Panc1 (cell line): ENCODE results near the gene GADL1. TPM values are rescaled to one million over a fixed set of nuclear protein-coding genes. Genes with fewer than 3 reads are reported as not detected.

Experiments
- ATAC-seq: fragments of 200-7000 bp; cut with Tn5 transposase; 2 replicates; pipeline ENCODE4 v1.9.1; 2020; ENCODE audit warnings: mild to moderate bottlenecking, moderate library complexity
- BruUV-seq: library from RNA; stranded (reverse); fragments of 400-500 nt; replicated peaks from 2 replicates; lab custom pipeline; 2021; lab: Mats Ljungman, UMichigan
- CTCF ChIA-PET: fragments of 300-600 bp; sonication (Branson Sonifier 250); formaldehyde crosslinking; loops from one replicate; lab custom pipeline; 2022; ENCODE audit warnings: antibody characterized with exemption; lab: Charles Lee
- POLR2A ChIA-PET: fragments of 300-600 bp; sonication (Branson Sonifier 250); formaldehyde crosslinking; loops from one replicate; lab custom pipeline; 2022; ENCODE audit warnings: antibody characterized with exemption; lab: Charles Lee
- DNase-seq: peaks from one replicate; pipeline ENCODE4 v3.0.0-alpha.2; 2010; ENCODE audit warnings: low read depth, low spot score
- H3K27ac ChIP-seq: 2 replicates; pipeline ENCODE4 v1.5.1; 2011; ENCODE audit warnings: mild to moderate bottlenecking, low read length, inconsistent platforms
- H3K27me3 ChIP-seq: fragments of 200-500 bp; sonication (Bioruptor generic); 2 replicates; pipeline ENCODE4 v1.6.0; 2014; ENCODE audit warnings: low read length, inconsistent platforms; ENCODE audit not compliant: control insufficient read depth, insufficient read depth
- H3K36me3 ChIP-seq: fragments of 200-500 bp; sonication (Bioruptor generic); 2 replicates; pipeline ENCODE4 v1.5.1; 2014; ENCODE audit warnings: inconsistent platforms, mild to moderate bottlenecking, low read length, moderate library complexity; ENCODE audit not compliant: control insufficient read depth, insufficient read depth
- H3K4me1 ChIP-seq: 2 replicates; pipeline ENCODE4 v1.5.1; 2011; ENCODE audit warnings: inconsistent platforms, mild to moderate bottlenecking, low read length, moderate library complexity; ENCODE audit not compliant: control insufficient read depth, insufficient read depth
- H3K4me3 ChIP-seq, 2 experiments: 2 replicates each; pipeline ENCODE4 v1.5.1; 2011 to 2012; ENCODE audit warnings: low read depth in 2 of 2, low read length in 2 of 2, mild to moderate bottlenecking in 2 of 2, inconsistent platforms in 1 of 2, moderate library complexity in 1 of 2
- H3K9me3 ChIP-seq: fragments of 200-500 bp; sonication (Bioruptor generic); 2 replicates; pipeline ENCODE4 v1.5.1; 2014; ENCODE audit warnings: low read depth, mild to moderate bottlenecking, inconsistent platforms, low read length, moderate library complexity; ENCODE audit not compliant: control insufficient read depth, insufficient read depth
- POLR2AphosphoS5 ChIP-seq: IDR thresholded peaks from 2 replicates; pipeline ENCODE4 v1.6.1; 2012; ENCODE audit warnings: mild to moderate bottlenecking, low read depth, low read length, moderate library complexity
- SIN3A ChIP-seq: IDR thresholded peaks from 2 replicates; pipeline ENCODE4 v1.6.1; 2012; ENCODE audit warnings: low read depth, mild to moderate bottlenecking, low read length, moderate library complexity, borderline replicate concordance; ENCODE audit not compliant: insufficient read depth
- TCF7L2 ChIP-seq: IDR thresholded peaks from 2 replicates; pipeline ENCODE4 v1.6.1; 2011; ENCODE audit warnings: mild to moderate bottlenecking, low read depth, low read length, inconsistent platforms
- in situ Hi-C: cut with HindIII; loops from 2 replicates; pipeline ENCODE4 v1.10.0; 2016; ENCODE audit warnings: low sequenced_read_pairs, low pct_unique_long_range_greater_than_20kb
- intact Hi-C: fragments of 100-400 bp; cut with micrococcal nuclease; formaldehyde crosslinking; loops from one replicate; pipeline ENCODE4 v1.10.0; 2022; ENCODE audit not compliant: unreplicated experiment
- total RNA-seq: library from RNA; stranded (reverse); gene quantifications from one replicate; pipeline ENCODE4 v1.2.1, GENCODE V29; 2021; ENCODE audit not compliant: unreplicated experiment
- TF ChIP-seq, protein P1 (sequence below): fragments of 450-650 bp; IDR thresholded peaks from 2 replicates; pipeline ENCODE4 v1.5.1; 2017; ENCODE audit warnings: mild to moderate bottlenecking
- TF ChIP-seq, protein P2 (sequence below), 2 experiments: IDR thresholded peaks; 2 replicates each; pipeline ENCODE4 v1.6.1; 2011 to 2012; ENCODE audit warnings: low read depth in 2 of 2, control low read depth in 1 of 2, low read length in 1 of 2, mild to moderate bottlenecking in 1 of 2, moderate library complexity in 1 of 2; ENCODE audit not compliant: insufficient read depth in 1 of 2

The GADL1 gene
- total RNA-seq, 1 experiment from 2014 or later: not detected

DNA sequence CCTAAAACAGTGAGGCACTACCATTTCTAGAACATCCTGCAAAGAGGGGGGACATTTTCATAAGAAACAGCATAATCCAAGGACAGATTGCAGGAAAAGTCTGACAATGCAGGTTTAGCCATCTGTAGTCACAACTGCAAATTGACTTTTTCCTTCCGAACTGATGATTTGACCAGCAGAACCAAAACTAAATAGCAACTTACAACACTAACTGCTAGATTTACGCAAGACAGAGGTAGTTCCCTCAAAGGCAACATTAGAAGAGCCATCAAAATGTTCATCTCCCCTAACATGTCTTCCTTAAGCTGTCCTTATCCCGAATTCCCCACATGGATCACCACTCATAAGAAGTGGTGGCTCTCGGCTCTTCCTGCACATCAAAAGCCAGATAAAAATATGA, 129.6 kb downstream of the GADL1 start:
- in situ Hi-C loops: no loop called here
- H3K4me1 ChIP-seq: no peaks in the 10 kb centered on the region
- H3K27ac ChIP-seq: no peak overlapping the region
- ChIA-PET CTCF (no interaction called here), POLR2A (no interaction called here)
- no peak for ATAC-seq
- no peak for DNase-seq
- no peak overlapping the region for H3K4me3 ChIP-seq
- no TSS peak for BruUV-seq
- H3K9me3 ChIP-seq: no peaks in the 10 kb centered on the region
- intact Hi-C loops: loop anchor here (5.0 kb wide), 1 partner anchor 367 kb away; no protein-coding TSS in a partner anchor
- TF ChIP-seq, protein P1, sequence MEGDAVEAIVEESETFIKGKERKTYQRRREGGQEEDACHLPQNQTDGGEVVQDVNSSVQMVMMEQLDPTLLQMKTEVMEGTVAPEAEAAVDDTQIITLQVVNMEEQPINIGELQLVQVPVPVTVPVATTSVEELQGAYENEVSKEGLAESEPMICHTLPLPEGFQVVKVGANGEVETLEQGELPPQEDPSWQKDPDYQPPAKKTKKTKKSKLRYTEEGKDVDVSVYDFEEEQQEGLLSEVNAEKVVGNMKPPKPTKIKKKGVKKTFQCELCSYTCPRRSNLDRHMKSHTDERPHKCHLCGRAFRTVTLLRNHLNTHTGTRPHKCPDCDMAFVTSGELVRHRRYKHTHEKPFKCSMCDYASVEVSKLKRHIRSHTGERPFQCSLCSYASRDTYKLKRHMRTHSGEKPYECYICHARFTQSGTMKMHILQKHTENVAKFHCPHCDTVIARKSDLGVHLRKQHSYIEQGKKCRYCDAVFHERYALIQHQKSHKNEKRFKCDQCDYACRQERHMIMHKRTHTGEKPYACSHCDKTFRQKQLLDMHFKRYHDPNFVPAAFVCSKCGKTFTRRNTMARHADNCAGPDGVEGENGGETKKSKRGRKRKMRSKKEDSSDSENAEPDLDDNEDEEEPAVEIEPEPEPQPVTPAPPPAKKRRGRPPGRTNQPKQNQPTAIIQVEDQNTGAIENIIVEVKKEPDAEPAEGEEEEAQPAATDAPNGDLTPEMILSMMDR: no peak
- TF ChIP-seq POLR2AphosphoS5 (no peak), SIN3A (no peak), TCF7L2 (no peak)
- TF ChIP-seq, protein P2, sequence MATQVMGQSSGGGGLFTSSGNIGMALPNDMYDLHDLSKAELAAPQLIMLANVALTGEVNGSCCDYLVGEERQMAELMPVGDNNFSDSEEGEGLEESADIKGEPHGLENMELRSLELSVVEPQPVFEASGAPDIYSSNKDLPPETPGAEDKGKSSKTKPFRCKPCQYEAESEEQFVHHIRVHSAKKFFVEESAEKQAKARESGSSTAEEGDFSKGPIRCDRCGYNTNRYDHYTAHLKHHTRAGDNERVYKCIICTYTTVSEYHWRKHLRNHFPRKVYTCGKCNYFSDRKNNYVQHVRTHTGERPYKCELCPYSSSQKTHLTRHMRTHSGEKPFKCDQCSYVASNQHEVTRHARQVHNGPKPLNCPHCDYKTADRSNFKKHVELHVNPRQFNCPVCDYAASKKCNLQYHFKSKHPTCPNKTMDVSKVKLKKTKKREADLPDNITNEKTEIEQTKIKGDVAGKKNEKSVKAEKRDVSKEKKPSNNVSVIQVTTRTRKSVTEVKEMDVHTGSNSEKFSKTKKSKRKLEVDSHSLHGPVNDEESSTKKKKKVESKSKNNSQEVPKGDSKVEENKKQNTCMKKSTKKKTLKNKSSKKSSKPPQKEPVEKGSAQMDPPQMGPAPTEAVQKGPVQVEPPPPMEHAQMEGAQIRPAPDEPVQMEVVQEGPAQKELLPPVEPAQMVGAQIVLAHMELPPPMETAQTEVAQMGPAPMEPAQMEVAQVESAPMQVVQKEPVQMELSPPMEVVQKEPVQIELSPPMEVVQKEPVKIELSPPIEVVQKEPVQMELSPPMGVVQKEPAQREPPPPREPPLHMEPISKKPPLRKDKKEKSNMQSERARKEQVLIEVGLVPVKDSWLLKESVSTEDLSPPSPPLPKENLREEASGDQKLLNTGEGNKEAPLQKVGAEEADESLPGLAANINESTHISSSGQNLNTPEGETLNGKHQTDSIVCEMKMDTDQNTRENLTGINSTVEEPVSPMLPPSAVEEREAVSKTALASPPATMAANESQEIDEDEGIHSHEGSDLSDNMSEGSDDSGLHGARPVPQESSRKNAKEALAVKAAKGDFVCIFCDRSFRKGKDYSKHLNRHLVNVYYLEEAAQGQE (IDR thresholded peaks at IDR 0.05; ENCODE audit: insufficient read depth in 1 of 2, low read depth in 2 of 2, low read length in 1 of 2): no peak
- no peaks in the 10 kb centered on the region for H3K36me3 ChIP-seq
- H3K27me3 ChIP-seq: no peaks in the 10 kb centered on the region

DNA sequence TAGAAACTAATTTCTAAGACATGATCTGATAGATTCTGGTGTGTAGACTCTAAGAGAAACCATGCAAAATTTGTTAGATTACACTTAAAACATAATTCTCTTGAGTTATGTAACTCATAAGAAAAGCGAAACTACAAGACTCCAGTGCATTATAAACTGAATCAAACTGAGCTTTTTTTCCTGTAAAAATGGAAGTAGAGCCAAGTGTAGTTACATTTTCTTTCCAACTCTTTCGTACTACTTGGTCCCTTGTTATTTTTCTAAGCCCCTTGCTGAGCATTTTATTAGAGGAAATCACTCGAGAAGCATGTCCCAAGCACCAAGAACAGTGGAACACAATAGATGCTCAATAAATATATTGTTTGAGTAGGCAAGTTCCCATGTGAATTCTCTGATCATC, 130.2 kb downstream of the GADL1 start:
- H3K27me3 ChIP-seq: no peaks in the 10 kb centered on the region
- CTCF ChIA-PET: no interaction called here
- in situ Hi-C loops: no loop called here
- no peaks in the 10 kb centered on the region for H3K9me3 ChIP-seq
- POLR2A ChIA-PET: no interaction called here
- no peak overlapping the region for H3K4me3 ChIP-seq
- DNase-seq (no peak), ATAC-seq (no peak)
- BruUV-seq: no TSS peak
- intact Hi-C loops: no loop called here
- no peak overlapping the region for H3K27ac ChIP-seq
- TF ChIP-seq, protein P1: no peak
- no peak for TF ChIP-seq TCF7L2
- TF ChIP-seq, protein P2 (IDR thresholded peaks at IDR 0.05; ENCODE audit: insufficient read depth in 1 of 2, low read depth in 2 of 2, low read length in 1 of 2): no peak
- H3K36me3 ChIP-seq: no peaks in the 10 kb centered on the region
- H3K4me1 ChIP-seq: no peaks in the 10 kb centered on the region
